Hepatocyte (in vitro differentiated cells): ENCODE data around the gene CA12. TPM values are rescaled to one million over a fixed set of nuclear protein-coding genes. Genes with fewer than 3 reads are reported as not detected.

Experiments used
- DNase-seq: peaks from one replicate; pipeline ENCODE4 v3.0.0-alpha.2; 2016; ENCODE audit warnings: low spot score
- H2AFZ ChIP-seq: fragments of 200-600 bp; sonication (generic); 2 replicates; pipeline ENCODE4 v1.6.0; 2016; ENCODE audit warnings: antibody characterized with exemption, mild to moderate bottlenecking
- H3K27ac ChIP-seq: fragments of 200-600 bp; sonication (generic); 2 replicates; pipeline ENCODE4 v1.5.1; 2016; ENCODE audit warnings: mild to moderate bottlenecking
- H3K27me3 ChIP-seq: fragments of 200-600 bp; sonication (generic); 2 replicates; pipeline ENCODE4 v1.6.1; 2016
- H3K36me3 ChIP-seq: fragments of 200-600 bp; sonication (generic); replicated peaks from 2 replicates; pipeline ENCODE4 v1.5.1; 2016; ENCODE audit warnings: low read depth; ENCODE audit not compliant: insufficient read depth
- H3K4me1 ChIP-seq: fragments of 200-600 bp; sonication (generic); 2 replicates; pipeline ENCODE4 v1.5.1; 2016; ENCODE audit warnings: mild to moderate bottlenecking, moderate library complexity; ENCODE audit not compliant: insufficient read depth
- H3K4me2 ChIP-seq: fragments of 200-600 bp; sonication (generic); 2 replicates; pipeline ENCODE4 v1.6.0; 2016
- H3K4me3 ChIP-seq: fragments of 200-600 bp; sonication (generic); 2 replicates; pipeline ENCODE4 v1.5.1; 2016; ENCODE audit warnings: mild to moderate bottlenecking
- H3K79me2 ChIP-seq: fragments of 200-600 bp; sonication (generic); 2 replicates; pipeline ENCODE4 v1.6.0; 2017; ENCODE audit warnings: mild to moderate bottlenecking
- H3K9me2 ChIP-seq: fragments of 200-600 bp; sonication (generic); replicated peaks from 2 replicates; pipeline ENCODE4 v1.6.0; 2017; ENCODE audit warnings: mild to moderate bottlenecking; ENCODE audit not compliant: insufficient read depth
- H3K9me3 ChIP-seq: fragments of 200-600 bp; sonication (generic); 2 replicates; pipeline ENCODE4 v1.5.1; 2016; ENCODE audit warnings: low read depth, mild to moderate bottlenecking
- H4K20me1 ChIP-seq: fragments of 200-600 bp; sonication (generic); 2 replicates; pipeline ENCODE4 v1.6.0; 2016; ENCODE audit warnings: mild to moderate bottlenecking; ENCODE audit not compliant: insufficient read depth, poor library complexity, severe bottlenecking
- EZH2 ChIP-seq: fragments of 200-600 bp; sonication (generic); IDR thresholded peaks from 2 replicates; pipeline ENCODE4 v1.6.1; 2016; ENCODE audit warnings: antibody characterized with exemption, mild to moderate bottlenecking, borderline replicate concordance
- EZH2phosphoT487 ChIP-seq: fragments of 200-600 bp; sonication (generic); IDR thresholded peaks from one replicate; pipeline ENCODE4 v1.6.1; 2018; ENCODE audit warnings: antibody characterized with exemption, mild to moderate bottlenecking, low read depth, moderate library complexity; ENCODE audit not compliant: unreplicated experiment, severe bottlenecking
- WGBS: methylation state at CpG from one replicate; pipeline ENCODE4 v1.1.6; 2016; ENCODE audit warnings: low lambda C conversion rate; ENCODE audit errors: missing lambda C conversion rate; 5-methylcytosine and 5-hydroxymethylcytosine counted together
- polyA plus RNA-seq: library from polyadenylated mRNA; unstranded; fragments of >200 nt; fragmentation: Nextera tagmentation; extraction: Ambion mirVana; gene quantifications from 2 replicates; pipeline ENCODE4 v1.2.1, GENCODE V29; 2016
- total RNA-seq: library from RNA; depleted of rRNA; stranded (reverse); fragments of >200 nt; gene quantifications from 2 replicates; pipeline ENCODE4 v1.2.3, GENCODE V29; 2014
- TF ChIP-seq, protein P1 (sequence below): fragments of 200-600 bp; sonication (generic); IDR thresholded peaks from 2 replicates; pipeline ENCODE4 v1.5.1; 2016; ENCODE audit warnings: antibody characterized with exemption, mild to moderate bottlenecking; ENCODE audit not compliant: poor library complexity

Gene CA12
- total and polyA plus RNA-seq, 2 experiments from 2014 or later = 13.8 to 16.6 TPM

DNA sequence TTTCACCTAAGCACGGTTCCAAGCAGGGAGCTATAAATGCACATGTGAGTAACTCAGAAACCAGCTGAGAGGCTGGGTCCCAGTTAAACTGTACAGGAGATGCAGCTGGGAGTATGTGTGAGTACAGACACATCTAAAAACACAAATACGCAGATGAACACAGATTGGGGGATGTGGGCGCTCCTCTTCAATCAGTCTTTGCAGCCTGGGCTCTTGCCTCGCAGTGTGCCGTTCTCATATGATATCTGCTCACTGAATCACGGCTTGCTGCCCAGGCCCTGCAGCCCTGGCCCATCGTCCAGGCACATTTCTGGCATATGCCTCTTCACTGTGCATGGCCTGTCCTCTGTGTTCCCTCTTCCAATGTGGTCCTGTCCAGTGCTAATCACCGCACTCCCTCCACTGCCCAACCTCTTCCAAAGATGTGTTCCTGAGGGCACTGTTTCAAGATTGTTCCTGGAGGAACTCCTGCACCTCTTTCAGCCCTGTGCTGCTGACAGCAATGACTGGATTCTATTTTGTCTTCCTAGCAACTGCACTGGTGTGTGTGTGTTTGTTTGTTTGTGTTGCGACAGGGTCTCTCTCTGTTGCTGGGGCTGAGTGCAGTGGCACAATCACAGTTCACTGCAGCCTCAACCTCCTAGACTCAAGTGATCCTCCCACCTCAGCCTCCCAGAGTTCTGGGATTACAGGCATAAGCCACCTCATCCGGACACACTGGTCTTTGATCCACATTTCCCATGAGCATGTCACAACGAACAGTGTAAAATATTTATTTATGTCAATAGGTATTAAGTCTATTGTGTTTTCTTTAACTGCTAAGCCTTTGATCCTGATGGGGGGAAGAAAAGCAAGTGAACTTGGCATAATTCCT lies 17.0 kb downstream of the CA12 start:
- DNase-seq = no peak
- H3K36me3 ChIP-seq = no peaks in the 10 kb centered on the region
- no peaks in the 10 kb centered on the region for H3K27me3 ChIP-seq
- 86% methylated on average over 11 of the region's 11 CpGs for WGBS
- H3K27ac ChIP-seq = no peak overlapping the region
- H2AFZ ChIP-seq = no peak overlapping the region
- H3K79me2 ChIP-seq = no peaks in the 10 kb centered on the region
- peaks cover 6% of the 10 kb centered on the region for H3K4me1 ChIP-seq
- no peaks in the 10 kb centered on the region for H4K20me1 ChIP-seq
- H3K4me2 ChIP-seq = no peak overlapping the region
- no peaks in the 10 kb centered on the region for H3K9me3 ChIP-seq
- H3K9me2 ChIP-seq = no peaks in the 10 kb centered on the region
- no peak overlapping the region for H3K4me3 ChIP-seq
- TF ChIP-seq, protein P1, sequence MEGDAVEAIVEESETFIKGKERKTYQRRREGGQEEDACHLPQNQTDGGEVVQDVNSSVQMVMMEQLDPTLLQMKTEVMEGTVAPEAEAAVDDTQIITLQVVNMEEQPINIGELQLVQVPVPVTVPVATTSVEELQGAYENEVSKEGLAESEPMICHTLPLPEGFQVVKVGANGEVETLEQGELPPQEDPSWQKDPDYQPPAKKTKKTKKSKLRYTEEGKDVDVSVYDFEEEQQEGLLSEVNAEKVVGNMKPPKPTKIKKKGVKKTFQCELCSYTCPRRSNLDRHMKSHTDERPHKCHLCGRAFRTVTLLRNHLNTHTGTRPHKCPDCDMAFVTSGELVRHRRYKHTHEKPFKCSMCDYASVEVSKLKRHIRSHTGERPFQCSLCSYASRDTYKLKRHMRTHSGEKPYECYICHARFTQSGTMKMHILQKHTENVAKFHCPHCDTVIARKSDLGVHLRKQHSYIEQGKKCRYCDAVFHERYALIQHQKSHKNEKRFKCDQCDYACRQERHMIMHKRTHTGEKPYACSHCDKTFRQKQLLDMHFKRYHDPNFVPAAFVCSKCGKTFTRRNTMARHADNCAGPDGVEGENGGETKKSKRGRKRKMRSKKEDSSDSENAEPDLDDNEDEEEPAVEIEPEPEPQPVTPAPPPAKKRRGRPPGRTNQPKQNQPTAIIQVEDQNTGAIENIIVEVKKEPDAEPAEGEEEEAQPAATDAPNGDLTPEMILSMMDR = no peak
- TF ChIP-seq EZH2 = no peak
- no peak for TF ChIP-seq EZH2phosphoT487

DNA sequence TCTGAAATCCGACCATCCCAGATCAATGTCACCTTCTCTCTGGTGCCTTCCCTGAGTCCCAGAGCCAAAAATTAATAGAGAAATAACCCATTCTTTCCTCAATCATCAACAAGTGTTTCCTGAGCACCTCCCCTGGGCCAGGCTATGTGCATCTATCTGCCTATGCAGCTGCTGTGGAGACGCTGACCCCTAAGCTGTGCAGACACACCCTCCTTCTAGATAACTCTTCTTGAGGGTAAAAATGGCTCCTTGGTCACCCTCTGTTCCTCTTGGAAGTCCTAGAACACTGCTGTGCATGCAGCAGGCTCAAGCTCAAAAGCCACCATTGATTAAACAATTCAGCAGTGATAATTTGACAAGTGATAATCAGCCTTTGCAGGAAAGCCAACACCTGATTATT lies 18.4 kb downstream of the CA12 start:
- no peaks in the 10 kb centered on the region for H3K79me2 ChIP-seq
- H3K27ac ChIP-seq = no peak overlapping the region
- H3K4me1 ChIP-seq = peaks cover 6% of the 10 kb centered on the region
- TF ChIP-seq EZH2 = no peak
- TF ChIP-seq EZH2phosphoT487 = no peak
- TF ChIP-seq, protein P1 = no peak
- no peak overlapping the region for H2AFZ ChIP-seq
- H3K9me3 ChIP-seq = no peaks in the 10 kb centered on the region
- no peak overlapping the region for H3K4me2 ChIP-seq
- H3K4me3 ChIP-seq = no peak overlapping the region
- H4K20me1 ChIP-seq = no peaks in the 10 kb centered on the region
- H3K27me3 ChIP-seq = no peaks in the 10 kb centered on the region
- DNase-seq = no peak
- no peaks in the 10 kb centered on the region for H3K9me2 ChIP-seq
- 67% methylated on average over 2 of the region's 2 CpGs for WGBS
- no peaks in the 10 kb centered on the region for H3K36me3 ChIP-seq

DNA sequence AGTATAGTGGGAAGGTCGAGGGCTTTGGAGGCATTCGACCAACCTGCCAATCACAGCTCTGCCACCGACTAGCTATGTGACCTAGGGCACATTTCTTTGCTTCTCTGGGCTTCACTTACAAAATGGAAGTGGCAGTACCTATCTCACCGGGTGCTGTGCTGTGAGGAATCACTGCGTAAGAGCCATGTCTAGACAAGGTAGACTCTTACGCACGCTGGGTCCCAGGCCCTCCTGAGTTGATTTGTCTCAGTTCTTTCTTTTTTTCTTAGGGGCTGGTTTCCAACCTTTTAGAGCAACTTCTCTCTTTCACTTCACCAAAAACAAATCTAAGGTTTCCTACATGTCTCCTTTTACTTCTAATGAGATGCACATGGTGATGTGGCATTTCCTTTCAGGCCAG lies 18.8 kb downstream of the CA12 start:
- Histone ChIP-seq H3K9me3 (no peaks in the 10 kb centered on the region), H3K9me2 (no peaks in the 10 kb centered on the region), H2AFZ (no peak overlapping the region), H3K27me3 (no peaks in the 10 kb centered on the region), H3K4me3 (no peak overlapping the region), H3K4me1 (peaks cover 6% of the 10 kb centered on the region), H3K27ac (no peak overlapping the region), H3K4me2 (no peak overlapping the region), H3K36me3 (no peaks in the 10 kb centered on the region), H3K79me2 (no peaks in the 10 kb centered on the region), H4K20me1 (no peaks in the 10 kb centered on the region)
- no peak for DNase-seq
- TF ChIP-seq, protein P1 = no peak
- TF ChIP-seq EZH2 (no peak), EZH2phosphoT487 (no peak)
- 88% methylated on average over 7 of the region's 7 CpGs for WGBS
